HG02973 (cell line): ENCODE measurements around the gene DCD.
"Not testable (repeated sequence)": the region's sequence is repeated elsewhere in the genome, so short reads cannot be mapped to it uniquely, and the experiment has no call there.

Experiments used
- ATAC-seq: cut with Tn5 transposase; IDR thresholded peaks from one replicate; pipeline ENCODE4 v1.9.1; 2021; ENCODE audit warnings: moderate library complexity; ENCODE audit not compliant: unreplicated experiment

The DCD gene, protein sequence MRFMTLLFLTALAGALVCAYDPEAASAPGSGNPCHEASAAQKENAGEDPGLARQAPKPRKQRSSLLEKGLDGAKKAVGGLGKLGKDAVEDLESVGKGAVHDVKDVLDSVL

GRCh38 chr12:54648265-54648664, at the start of gene DCD:
Gene DCD (minus strand): TSS chr12:54648365. CDS start chr12:54648303, 62 bp downstream.
- ATAC-seq: no peak

- ATAC-seq: no peak
Observed at GRCh38 chr12:54697851-54698250, 49.7 kb upstream of the DCD start.

DNA sequence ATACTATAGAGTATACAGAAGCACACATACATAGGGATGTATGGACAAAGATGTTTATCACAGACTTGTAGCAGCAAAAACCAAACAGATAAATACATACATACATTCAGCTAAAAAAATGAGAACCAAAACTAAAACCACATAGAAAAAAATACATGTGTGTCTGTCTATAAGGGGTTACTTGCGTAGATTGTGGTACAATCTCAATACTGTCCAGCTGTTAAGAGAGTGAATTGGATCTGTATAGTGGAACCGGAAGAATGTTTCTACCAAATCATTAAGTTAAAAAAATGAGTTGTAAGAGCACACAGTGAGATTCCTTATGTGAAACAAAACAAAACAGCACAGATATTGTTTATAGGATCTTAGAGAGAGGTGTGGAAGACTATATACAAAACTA, 44.2 kb upstream of the DCD start:
- ATAC-seq: no peak

DNA sequence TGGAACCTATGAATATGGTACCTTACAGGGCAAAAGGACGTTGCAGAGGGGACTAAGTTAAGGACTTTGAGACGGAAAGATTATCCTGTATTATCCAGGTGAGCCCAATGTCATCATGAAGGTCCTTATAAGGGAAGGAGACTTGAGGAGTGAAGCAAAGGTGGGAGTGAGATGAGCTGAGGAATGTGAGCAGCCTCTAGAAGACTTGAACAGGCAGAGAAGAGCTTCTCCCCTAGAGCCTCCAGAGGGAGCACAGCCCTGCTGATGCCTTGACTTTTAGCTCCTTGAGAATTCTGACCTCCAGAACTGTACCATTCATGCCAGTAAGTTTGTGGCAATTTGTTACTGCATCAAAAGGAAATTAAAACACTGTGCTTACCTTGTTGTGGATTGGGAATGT, 41.8 kb upstream of the DCD start:
- no peak for ATAC-seq

GRCh38 chr12:54689034-54689372, 40.8 kb upstream of the DCD start:
- no peak for ATAC-seq

DNA sequence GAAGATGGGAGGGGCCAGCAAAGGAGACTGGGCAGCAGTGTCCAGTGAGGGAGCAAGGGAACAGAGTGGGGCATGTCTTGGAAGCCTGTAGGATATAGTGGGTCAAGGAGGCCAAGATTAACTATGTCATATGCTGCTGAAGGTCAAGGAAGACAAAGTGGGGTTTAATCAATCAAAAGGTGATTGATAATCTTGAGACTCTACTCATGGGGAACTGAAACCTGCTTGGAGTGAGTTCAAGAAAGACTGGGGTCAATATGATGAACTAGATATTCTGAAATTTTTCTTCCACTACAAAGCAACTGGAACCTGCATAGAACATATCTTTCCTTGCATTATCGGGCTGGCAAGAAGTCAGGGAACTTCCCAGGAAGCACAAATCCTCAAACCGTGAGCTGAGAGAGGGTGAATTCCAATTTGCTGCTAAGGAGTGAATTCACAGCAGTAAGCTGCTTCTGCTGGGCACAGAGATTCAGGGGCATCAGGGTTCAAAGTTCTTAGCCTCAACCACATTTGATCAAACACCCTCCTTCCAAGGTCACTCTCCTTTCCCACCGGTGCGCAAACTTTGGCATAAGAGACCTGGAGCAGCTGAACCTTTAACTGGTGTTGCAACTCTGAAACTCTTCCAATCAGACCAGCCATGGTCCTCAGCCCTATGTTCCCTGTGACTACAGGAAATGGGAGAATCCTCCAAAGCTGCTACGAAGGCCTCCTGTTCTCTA, 40.3 kb upstream of the DCD start:
- ATAC-seq: no peak

DNA sequence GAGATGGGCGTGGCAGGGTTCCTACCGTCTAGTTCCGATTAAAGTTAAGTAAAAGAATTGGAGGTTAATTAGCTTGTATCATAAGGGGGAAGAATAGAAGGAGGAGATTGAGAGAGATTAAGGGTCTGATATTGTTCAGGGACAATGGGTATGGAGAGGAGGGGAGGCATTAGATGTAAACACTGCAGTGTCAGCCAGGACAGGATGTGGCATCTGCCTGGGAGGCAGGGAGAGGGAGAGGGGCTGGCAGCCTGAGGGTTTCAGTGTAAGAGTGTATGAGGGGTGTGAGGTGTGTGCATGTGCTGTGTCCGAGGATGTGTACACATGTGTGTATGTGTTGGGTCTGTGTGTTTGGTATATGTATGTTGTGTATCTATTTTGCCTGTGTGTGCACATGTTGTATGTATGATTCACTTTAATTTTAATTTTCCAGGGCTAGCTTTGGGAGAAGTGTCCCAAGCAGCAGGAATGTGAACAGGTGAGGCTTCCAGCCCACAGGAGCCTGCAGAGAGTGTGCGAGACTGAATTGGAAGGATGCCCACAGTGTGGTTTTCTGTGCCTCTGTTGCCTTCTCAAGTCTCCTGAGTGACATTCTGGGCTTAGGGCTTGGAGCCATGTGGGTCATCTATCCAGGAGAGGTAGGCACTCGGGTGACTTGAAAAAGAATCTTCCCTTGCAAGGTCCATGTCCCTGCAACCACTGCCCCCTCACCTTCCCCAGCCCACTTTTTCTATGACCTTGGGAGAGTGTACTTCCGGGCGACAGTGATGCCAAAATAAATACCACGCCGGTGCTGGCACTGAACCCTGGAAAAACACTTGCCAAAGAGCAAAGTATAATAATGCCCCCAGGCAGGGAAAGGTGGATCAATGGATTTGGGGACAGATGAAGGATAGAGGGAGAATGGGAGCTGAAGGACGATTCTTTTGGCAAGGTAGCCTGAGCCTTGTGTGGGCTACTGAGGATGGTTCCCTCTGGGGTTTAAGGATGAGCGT, 36.8 kb upstream of the DCD start:
- ATAC-seq: no peak

DNA sequence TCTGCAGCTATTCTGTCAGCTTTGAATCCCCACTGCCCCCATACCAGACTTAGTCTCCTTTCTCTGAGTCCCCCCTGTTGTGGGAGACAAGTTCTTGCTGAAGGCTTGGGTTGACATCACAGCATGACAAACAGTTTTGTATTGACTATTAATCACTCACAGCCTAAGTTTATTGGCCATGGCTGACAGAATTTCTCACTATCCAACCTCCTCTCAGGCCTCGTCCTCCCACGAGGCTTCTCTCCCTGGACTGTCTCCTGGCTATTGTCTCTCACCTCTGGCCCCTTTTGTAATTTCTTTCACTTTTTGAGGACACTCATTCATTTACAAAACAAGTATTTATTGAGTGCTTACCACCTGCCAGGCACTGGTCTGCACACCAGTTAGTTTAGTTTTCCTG, 35.2 kb upstream of the DCD start:
- no peak for ATAC-seq

GRCh38 chr12:54682674-54683073, 34.5 kb upstream of the DCD start:
- ATAC-seq: no peak

GRCh38 chr12:54680374-54680773, 32.2 kb upstream of the DCD start:
- peak; percentile 72 for ATAC-seq

DNA sequence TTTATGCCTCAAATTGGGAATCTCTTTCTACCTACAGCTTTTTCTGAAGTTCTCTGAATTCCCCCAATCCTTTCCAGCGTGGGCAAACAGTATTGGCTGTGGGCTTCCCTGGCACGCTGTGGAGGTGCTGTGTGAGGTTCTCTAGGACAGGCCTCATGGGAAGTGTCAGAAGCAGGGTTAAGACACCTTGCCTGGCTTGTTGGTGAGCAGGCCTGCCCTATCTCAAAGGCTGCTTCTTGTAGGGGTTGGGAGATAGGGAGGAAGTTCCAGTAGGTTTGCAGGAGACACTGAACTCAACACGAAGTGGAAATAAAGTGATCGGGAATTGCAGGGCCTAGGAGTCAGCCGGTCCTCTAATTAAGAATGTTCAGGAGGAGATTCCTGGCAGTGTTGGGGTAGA, 30.0 kb upstream of the DCD start:
- ATAC-seq: no peak

DNA sequence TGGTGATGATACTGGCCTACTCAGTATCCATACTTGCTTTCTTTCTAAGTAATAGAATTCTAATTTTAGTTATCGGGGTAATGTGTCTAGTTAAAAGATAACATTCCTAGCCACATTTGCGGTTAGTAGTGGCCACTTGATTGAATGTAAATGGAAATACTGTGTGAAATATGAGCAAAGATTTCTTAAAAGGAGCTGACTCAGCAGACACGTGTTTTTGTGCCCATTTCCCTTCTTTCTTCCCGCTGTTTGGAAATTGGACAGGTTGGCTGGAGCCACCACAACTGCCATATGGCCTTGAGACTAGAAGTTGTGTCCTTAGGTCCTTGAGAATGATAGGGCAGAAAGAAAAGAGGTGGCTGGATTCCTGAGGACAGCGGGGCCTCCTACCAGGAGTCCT, 19.8 kb upstream of the DCD start:
- no peak for ATAC-seq

- no peak for ATAC-seq
Observed at GRCh38 chr12:54666008-54666407, 17.8 kb upstream of the DCD start.

DNA sequence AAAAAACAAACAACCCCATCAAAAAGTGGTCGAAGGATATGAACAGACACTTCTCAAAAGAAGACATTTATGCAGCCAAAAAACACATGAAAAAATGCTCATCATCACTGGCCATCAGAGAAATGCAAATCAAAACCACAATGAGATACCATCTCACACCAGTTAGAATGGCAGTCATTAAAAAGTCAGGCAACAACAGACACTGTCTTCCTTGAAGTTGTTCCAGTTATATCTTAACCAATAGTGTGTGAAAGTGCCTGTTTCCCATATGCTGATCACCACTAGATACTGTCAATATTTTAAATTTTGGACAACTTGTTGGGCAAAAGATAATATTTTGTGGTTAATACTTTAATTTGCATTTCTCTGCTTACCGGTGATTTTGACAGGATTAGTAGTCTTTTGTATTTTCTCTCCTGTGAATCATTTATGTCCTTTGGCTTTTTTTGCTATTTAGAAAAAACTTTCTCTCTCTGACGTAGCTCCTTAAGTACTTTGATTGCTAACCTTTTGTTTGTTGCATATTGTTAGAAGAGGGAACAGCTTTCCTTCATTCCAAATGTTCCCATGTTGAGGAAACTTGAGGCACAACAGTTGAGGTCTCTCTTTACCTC, 17.0 kb upstream of the DCD start:
- not testable (repeated sequence) for ATAC-seq

DNA sequence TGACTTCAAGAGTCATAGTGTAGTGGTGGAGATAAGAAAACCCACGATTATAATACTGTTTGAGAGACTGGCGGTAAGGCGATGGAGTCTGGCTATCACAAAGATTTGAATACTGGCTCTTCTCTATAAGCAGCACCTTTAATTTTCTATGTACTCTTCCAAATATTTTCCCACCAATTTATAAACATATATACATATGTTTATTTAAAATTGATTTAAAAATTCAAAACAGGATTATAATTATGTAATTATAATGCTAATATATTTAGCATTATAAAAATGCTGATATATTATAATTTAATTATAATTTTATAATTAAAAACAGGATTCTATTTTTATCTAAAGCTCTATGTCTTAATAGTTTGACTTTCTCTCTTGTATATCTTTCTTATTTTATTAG, 15.4 kb upstream of the DCD start:
- no peak for ATAC-seq

DNA sequence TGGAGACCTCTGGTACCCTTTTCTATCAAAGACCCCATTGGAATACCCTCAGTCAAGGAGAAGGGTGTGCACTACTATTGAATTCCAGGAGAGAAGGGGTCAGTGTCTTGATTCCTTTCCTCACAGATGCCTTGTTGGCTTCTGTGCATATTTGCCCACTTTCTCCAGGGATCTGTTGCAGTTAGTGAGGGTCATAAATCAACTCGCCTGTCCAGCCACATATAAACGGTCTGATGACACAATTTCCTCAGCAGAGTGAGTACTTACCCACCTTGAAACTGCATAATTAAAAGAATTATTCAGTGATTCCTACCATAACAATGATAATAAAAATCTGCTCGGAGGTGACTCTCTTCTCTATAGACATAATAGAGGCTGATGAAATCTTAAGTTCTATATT, 13.9 kb upstream of the DCD start:
- no peak for ATAC-seq

- ATAC-seq: no peak
Observed at GRCh38 chr12:54661048-54661447, 12.9 kb upstream of the DCD start.

- ATAC-seq: no peak
Observed at GRCh38 chr12:54660320-54660962, 12.3 kb upstream of the DCD start.

DNA sequence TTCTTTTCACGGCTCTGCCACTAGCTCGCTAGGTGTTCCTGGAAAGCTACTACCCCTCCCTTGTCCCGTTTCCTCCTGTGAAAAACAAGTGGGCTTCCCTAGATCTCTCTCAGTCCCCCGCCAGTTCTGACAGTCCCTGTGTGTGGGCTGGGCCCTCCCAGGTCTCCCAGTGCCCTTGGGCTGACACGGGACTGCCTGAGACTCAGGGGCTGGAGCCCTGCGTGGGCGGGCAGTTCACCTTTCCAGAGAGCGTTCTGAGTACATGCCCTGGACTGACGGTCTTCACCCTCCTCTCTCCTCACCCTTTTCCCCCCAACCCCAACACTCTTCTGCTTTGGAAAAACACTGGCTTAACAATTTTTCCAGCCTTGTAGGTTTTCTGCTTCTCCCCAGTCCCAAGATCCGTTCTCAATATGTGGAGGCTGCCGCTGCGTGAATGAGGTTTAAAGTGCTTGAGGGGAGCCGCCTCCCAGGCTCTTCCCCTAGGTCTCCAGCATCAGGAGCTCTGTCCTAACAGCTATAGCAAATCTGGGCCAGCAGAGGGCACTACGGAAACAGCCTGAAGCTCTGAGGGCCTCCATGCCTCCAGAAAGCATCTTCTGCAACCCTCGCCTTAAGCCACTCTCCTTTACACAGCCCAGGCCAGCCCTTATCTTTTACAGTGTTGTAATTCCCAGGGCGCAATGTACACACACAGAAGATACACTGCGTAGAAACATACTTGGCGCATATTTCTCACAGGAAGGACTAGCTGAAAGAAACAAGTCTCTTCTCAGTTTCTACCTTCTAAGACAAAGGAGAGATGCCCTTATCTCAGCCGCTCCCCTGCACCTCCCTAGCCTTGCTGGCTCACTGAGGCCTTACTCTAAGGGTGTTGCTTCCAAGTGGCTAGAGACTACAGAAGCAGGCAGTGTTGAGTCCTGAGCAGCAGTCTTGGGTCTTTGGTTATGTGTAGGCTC, 10.4 kb upstream of the DCD start:
- peak; percentile 77 for ATAC-seq

DNA sequence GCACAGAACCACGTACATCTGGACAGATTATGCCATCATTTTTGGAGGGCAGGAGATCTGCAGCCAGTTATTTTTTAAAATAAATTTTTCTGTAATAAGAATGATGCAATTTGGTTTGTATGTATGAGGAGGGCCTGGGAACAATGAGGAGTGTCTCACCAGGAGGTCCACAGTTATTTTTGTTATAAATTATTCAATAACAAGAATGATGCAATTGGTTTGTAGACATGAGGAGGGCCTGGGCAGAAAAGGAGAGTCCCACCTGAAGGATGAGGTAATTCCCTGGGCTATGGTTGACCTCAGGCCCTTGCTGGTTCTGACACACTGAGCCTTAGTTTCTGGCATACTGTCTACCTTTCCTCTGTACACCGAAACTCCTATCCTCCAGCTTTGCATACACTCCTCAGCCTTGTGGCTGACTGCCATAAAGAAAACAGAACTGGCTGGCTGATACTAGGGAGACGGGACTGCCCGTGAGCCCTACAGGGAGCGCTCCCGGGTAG, 9.0 kb upstream of the DCD start:
- ATAC-seq: no peak
